IPS-NIHi11 (cell line): Measurements from ENCODE around the gene NIT1.
"Not testable (repeated sequence)": the region's sequence is repeated elsewhere in the genome, so short reads cannot be mapped to it uniquely, and the experiment has no call there.

Source experiments
- DNase-seq: peaks from one replicate; pipeline ENCODE4 v3.0.0; 2012; ENCODE audit warnings: mixed read lengths, low spot score

NIT1 gene

GRCh38 chr1:161115132-161115711, 2.7 kb upstream of the NIT1 start:
- DNase-seq: no peak

GRCh38 chr1:161115961-161116360, 1.9 kb upstream of the NIT1 start:
- not testable (repeated sequence) for DNase-seq

GRCh38 chr1:161119092-161119903, 1.4 kb downstream of the NIT1 start:
- DNase-seq: peak; percentile 64

- no peak for DNase-seq
Measured at GRCh38 chr1:161121042-161121650, 3.2 kb downstream of the NIT1 start.

GRCh38 chr1:161121834-161122233, 3.9 kb downstream of the NIT1 start:
- DNase-seq: no peak

- no peak for DNase-seq
Measured at GRCh38 chr1:161122967-161123366, 5.1 kb downstream of the NIT1 start.

- no peak for DNase-seq
Measured at GRCh38 chr1:161127649-161128048, 9.7 kb downstream of the NIT1 start.

- DNase-seq: no peak
Measured at GRCh38 chr1:161128591-161129420, 10.9 kb downstream of the NIT1 start.

- DNase-seq: no peak
Measured at GRCh38 chr1:161130266-161130665, 12.4 kb downstream of the NIT1 start.

- DNase-seq: peak; percentile 12
Measured at GRCh38 chr1:161131523-161132409, 13.9 kb downstream of the NIT1 start.

- peak; percentile 92 for DNase-seq
Measured at GRCh38 chr1:161132410-161133219, 14.7 kb downstream of the NIT1 start, which contains the start of gene DEDD. Gene DEDD (minus strand): TSS chr1:161132667. CDS start chr1:161124462, 8,205 bp downstream.

- peak; percentile 11 for DNase-seq
Measured at GRCh38 chr1:161133220-161133740, 15.4 kb downstream of the NIT1 start.

- no peak for DNase-seq
Measured at GRCh38 chr1:161137881-161138280, 20.0 kb downstream of the NIT1 start.

GRCh38 chr1:161138431-161138830, 20.5 kb downstream of the NIT1 start:
- no peak for DNase-seq

- peak; percentile 23 for DNase-seq
Measured at GRCh38 chr1:161139766-161140165, 21.9 kb downstream of the NIT1 start.

- no peak for DNase-seq
Measured at GRCh38 chr1:161140755-161141400, 23.0 kb downstream of the NIT1 start.

GRCh38 chr1:161145832-161146231, 27.9 kb downstream of the NIT1 start:
- no peak for DNase-seq

- DNase-seq: no peak
Measured at GRCh38 chr1:161153176-161153575, 35.3 kb downstream of the NIT1 start.

- peak; percentile 75 for DNase-seq
Measured at GRCh38 chr1:161153682-161154337, 35.9 kb downstream of the NIT1 start, which contains the start of gene UFC1. Gene UFC1 (plus strand): TSS chr1:161153978. CDS start chr1:161153998, 20 bp downstream.
